Medulla oblongata (tissue), 1 donor: Measurements from ENCODE around the gene MYO9B.
"Not testable (repeated sequence)": the region's sequence is repeated elsewhere in the genome, so short reads cannot be mapped to it uniquely, and the experiment has no call there.

Source experiments
- DNase-seq: peaks from one replicate; pipeline ENCODE4 v3.0.0-alpha.2; 2015; ENCODE audit errors: extremely low spot score

The MYO9B gene

GRCh38 chr19:17145546-17146497 lies 70.2 kb downstream of the MYO9B start:
- DNase-seq = no peak

DNA sequence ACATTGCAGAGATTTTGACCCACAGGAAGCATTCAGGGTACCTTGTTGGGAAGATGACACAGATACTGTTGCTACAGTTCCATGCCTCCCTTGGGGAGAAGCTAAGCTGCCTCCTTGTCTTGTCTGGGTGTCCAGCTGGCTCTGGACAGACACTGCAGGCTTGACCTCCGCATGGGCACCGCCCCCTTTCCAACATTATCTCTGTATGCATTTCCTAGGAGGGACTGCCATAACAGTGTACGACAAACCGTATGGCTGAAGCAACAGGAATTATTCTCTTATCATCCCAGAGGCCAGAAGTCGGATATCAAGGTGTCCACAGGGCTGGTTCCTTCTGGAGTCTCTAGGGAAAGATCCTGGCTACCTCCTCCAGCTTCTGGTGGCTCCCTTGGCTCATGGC lies 72.6 kb downstream of the MYO9B start:
- no peak for DNase-seq

DNA sequence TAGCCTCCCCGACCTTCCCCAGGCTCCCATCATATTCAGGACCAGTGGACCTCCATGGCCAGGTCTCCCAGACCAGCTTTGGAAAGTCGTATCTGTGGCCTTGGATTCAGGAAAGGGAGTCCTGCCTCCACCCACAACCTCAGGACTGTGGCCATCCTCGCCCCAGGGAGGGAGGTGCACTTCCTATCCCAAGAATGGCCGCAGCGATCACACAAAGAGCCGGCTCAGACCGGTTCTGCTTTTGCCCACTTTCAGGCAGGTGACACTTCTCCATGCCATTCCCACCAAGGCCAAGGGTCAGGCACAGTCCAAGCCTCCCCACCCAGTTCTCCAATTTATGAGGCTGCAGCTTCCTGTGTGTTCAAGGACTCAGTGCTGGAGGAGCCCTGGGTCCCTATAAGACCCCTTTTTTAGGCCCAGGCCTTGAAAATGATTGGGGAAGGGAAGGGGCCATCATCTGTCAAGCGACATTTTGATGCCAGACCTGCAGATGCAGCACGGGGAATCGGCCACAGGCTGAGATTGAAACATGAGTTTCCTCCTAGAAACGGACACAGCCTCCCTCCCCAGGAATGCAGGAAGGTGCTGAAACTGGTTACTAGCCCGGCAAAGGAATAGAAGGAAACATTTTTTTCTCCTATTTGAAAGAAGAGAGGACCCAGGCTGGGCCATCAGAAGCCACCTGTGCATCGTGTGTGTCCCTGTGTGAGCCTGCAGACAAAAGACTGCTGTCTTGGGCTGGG lies 74.0 kb downstream of the MYO9B start:
- DNase-seq = peak; percentile 24

GRCh38 chr19:17153996-17154395 lies 78.4 kb downstream of the MYO9B start:
- DNase-seq = no peak

DNA sequence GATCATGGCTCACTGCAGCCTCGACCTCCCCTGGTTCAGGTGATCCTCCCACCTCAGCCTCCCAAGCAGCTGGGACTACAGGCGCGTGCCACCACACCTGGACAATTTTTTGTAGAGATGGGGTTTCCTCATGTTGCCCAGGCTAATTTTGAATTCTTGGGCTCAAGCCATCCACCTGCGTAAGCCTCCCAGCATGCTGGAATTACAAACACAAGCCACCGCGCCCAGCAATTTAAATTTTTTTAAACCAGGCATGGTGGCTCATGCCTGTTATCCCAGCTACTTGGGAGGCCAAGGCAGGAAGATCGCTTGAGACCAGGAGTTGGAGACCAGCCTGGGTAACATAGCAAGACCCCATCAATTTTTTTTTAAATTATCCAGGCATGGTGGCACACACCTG lies 79.7 kb downstream of the MYO9B start:
- DNase-seq = no peak

DNA sequence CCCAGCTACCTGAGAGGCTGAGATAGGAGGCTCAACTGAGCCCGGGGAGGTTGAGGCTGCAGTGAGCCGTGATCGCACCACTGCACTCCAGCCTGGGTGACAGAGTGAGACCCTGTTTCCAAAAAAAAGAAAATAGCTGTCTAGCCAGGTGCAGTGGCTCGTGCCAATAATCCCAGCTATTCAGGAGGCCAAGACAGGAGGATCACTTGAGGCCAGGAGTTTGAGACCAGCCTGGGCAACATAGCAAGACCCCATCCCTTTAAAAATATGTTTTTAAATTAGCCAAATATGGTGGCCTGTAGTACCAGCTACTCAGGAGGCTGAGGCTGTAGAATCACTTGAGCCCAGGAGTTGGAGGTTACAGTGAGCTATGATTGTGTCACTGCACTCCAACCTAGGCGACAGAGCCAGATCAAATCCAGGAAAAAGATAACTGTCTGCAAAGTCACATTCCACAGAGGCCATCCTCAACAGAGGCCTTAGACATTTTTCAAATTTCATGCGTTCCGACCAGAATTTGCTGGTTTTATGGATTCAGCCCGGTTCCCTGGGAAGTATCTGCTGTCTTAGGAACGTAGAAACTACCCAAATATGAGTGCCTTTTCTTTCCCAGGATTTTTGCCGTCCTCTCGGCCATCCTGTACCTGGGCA lies 80.8 kb downstream of the MYO9B start:
- DNase-seq = no peak

DNA sequence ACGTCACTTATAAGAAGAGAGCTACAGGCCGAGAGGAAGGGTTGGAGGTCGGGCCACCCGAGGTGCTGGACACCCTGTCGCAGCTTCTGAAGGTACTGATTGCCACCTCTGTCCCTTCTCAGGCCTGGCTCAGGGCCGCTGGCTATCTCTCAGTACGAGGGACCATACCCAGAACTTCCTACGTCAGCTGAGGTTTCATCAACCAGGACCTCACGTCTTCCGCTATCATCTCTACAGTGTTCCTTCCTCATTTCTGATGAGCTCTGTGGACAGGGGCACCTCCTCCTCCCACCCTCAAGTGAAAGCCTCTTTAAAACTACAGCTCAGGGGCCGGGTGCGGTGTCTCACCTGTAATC lies 81.3 kb downstream of the MYO9B start:
- DNase-seq = peak; percentile 62

DNA sequence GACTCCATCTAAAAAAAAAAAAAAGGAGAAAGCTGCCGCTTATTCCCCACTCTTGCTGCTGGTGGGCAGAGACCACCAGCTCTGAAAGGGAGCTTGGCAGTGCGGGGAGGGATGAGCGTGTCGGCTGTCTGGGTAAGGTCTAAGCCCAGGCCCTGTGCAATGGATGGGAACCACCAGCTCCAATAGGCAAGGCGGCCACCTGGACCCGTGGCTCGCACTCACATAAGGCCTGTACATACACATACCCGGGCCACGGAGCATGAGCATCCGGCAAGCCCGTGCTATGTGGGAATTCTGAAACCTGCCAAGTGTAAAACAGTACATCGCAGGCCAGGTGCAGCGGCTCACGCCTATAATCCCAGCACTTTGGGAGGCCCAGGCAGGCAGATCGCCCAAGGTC lies 83.0 kb downstream of the MYO9B start:
- no peak for DNase-seq

DNA sequence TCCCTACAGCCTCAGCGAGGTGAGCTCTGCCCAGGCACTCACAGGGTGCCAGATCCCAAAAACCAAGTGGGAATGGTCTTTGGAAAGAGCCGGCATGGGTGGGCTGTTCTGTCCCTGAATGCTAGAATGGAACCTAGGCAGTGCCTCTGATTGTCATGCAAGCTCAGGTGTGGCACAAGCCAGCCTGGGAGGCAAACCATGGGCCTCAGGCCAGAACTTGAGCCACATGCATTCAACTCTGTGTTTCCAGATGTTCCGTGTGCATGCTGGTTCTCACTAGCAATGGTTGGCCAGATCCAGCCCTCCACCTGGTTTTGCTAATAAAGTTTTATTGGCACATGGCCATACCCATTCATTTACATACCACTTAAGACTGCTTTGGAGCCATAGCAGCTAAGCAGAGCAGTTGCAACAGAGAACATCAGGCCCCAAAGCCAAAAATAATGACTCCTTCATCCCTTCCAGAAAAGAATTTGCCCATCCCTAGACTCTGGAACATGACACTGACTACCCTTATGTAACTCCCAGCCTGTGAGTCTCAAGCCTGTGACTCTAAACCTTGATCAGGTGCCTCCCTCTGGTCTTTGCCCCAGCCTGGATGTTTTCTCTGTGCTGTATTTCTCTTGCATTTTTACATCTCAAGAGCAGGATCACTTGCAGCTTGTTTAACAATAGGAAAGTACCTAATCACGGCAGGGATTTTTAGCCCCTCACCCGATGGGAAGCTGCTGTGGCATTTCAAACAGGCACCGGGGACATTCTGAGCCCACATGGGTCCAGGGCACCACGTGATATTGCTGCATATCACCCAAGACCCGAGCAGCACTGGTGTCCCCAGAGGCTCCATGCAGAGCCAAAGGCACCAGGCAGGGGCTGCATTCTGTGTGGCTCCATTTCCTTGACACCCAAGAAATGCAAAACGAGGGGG lies 84.2 kb downstream of the MYO9B start:
- no peak for DNase-seq

- no peak for DNase-seq
These were observed 85.3 kb downstream of the MYO9B start for GRCh38 chr19:17160908-17161307.

GRCh38 chr19:17162131-17162530 lies 86.6 kb downstream of the MYO9B start:
- DNase-seq = not testable (repeated sequence)

DNA sequence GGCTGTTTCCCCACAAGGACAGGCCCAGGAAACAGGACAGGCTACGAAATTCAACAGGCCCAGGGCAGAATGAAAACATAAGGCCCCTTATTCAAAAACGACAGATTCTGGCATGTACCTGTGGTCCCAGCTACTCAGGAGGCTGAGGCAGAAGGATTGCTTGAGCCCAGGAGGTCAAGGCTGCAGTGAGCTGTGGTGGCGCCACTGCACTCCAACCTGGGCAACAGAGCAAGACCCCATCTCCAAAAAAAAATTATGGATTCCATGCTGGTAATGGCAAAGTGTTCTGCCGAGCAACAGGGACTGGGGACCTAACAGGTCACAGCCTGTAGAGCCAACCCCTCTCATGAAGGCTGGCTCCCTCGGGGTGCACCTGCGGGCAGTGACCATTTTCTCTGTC lies 87.0 kb downstream of the MYO9B start:
- no peak for DNase-seq

- no peak for DNase-seq
These were observed 88.1 kb downstream of the MYO9B start for GRCh38 chr19:17163652-17164051.

DNA sequence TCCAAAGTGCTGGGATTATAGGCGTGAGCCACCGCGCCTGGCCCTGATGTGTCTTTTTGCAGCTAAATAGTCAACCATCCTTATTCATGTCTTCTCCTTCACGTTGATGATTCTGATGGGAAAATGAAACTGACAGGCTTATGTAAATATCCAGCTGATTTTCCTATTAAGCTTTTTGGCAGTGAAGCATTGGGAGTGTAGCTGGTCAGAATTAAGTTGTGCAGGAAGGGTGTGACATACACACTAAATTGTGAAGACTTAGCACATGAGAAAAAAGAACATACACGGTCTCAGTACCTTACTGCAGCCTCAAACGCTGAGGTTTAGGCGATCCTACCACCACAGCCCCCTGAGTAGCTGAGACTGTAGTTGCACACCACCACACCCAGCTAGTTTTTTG lies 89.1 kb downstream of the MYO9B start:
- no peak for DNase-seq

DNA sequence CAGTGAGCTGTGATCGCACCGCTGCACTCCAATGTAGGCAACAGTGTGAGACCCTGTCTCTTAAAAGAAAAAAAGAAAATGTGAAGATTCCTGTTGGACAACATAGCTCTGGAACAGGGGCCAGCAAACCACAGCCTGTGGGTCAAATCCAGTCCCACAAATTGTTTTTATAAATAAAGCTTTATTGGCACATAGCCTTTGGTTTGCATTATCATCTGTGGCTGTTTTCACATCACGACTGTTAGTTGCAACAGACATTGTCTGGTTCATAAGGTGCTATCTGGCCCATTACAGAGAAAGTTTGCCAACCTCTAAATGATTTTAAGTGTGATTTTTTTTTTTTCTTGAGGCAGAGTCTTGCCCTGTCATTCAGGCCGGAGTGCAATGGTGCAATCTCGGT lies 90.1 kb downstream of the MYO9B start:
- no peak for DNase-seq

DNA sequence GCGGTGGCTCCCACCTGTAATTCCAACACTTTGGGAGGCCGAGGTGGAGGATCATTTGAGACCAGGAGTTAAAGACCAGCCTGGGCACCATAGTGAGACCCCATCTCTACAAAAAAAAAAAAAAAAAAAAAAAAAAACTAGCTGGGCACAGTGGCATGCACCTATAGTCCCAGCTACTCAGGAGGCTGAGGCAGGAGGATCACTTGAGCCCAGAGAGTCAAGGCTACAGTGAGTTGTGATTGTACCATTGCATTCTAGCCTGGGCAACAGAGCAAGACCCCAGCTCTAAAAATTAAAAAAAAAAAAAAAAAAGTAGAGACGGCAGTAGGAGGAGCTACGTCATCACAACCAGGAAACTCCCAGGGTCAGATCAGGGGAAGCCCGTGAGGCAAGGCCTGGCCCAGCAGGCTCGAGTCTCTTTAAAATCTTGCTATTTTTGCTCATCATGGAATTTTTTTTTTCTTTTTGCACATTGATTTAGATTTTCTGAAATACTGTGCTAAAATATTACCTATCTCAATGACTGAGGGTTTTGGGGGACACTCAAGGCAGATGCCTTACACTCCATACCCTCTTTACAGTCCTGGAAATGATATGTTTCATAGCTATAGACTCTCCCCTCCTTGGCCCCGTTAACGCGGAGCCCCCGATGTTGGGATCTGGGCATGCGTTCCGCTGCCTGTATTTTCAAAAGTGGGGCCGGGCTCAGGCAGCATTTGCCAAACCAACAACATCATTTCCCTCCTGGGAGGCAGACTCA lies 95.1 kb downstream of the MYO9B start:
- no peak for DNase-seq

GRCh38 chr19:17171874-17172273 lies 96.3 kb downstream of the MYO9B start:
- DNase-seq = no peak

DNA sequence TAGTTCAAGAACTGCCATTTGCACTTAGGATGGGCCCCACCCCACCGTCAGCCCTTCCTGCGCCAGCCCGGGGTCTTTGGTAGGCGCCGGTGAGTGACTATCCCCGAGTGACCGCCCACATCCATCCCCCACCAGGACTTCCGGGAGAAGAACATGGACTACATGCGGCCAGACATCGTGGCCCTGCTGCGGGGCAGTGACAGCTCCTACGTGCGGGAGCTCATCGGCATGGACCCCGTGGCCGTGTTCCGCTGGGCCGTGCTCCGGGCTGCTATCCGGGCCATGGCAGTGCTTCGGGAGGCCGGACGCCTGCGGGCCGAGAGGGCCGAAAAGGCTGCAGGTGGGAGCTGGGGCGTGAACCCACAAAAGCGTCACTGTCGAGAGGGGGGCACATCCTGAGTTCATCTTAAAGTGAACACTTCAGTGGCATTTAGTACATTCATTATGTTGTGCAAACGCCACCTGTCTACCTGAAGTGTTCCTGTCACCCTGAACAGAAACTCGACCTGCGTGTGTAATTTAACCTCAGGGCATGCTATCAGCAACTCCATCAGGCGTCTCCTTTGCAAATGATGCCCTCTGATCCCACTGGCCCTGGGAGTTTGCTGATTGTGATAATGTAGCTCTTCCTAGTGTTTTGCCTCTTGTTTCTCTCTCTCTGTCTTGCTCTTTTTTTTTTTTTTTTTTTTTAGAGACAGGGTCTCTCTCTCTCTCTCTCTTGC lies 97.2 kb downstream of the MYO9B start:
- DNase-seq = no peak

DNA sequence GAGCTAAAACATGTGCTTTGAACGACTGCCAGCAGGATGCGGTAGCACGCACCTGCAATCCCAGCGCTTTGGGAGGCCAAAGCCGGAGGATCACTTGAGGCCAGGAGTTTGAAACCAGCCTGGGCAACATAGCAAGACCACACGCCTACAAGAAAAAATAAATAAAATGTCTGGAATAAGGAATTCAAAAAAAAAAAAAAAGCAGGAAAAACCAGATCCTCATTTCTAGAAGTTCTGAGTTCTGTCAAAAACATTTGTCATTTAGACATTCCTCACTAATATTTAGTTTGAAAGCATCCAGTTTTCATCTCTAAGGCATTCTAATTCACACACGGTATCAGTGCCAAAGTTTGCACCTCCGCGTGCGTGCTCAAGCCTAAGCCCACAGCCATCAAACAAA lies 102.7 kb downstream of the MYO9B start:
- no peak for DNase-seq
